ENCODE measurements around the gene RTKN. TPM values are rescaled to one million over a fixed set of nuclear protein-coding genes. Genes with fewer than 3 reads are reported as not detected.

The RTKN gene
- total and polyA plus RNA-seq, 2 donors = 9.5 to 17.2 TPM

DNA sequence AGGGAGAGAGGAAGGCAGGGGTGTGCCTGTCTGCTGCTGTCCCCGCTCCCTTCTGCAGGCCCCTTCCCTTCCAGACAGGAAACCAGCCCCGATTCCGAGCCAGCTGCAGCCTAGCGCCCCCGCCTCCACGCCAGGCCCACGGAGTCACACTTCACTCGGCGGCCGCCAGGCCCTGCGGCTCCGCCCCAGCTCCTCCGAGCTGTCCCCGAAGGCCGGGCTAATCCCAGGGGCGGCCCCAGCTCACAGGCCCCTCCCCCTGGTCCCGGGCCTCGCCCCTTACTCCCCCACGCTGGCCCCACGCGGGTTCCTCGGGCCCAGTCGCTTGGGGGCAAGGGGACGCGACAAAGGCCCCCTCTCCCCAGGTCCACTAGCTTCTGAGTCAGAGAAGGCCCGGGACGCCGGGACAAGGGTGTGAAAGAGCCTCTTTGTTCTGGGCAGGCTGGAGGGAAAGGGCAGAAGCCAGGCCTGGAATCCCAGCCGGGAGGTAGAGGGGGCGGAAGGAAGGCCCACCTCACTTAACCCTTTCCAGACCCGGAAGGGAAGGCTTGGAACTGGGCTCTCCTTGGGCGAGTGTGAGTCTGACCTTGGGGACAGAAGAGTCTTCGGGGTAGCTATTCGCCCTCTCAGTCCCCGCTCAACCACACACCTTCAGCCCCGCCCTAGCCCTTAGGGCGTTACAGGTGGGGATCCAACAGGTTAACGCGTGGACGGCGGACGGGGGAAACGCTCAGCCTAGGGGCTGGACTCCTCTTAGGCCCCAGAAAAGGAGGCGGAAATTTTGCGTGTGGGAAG lies 1.2 kb downstream of the RTKN start:
- WGBS = 33% methylated on average over 45 of the region's 45 CpGs
- peak overlapping the region; percentile 22 to 73 for H3K27ac ChIP-seq (ENCODE audit: low read depth in 1 of 2, low read length in 1 of 2)

DNA sequence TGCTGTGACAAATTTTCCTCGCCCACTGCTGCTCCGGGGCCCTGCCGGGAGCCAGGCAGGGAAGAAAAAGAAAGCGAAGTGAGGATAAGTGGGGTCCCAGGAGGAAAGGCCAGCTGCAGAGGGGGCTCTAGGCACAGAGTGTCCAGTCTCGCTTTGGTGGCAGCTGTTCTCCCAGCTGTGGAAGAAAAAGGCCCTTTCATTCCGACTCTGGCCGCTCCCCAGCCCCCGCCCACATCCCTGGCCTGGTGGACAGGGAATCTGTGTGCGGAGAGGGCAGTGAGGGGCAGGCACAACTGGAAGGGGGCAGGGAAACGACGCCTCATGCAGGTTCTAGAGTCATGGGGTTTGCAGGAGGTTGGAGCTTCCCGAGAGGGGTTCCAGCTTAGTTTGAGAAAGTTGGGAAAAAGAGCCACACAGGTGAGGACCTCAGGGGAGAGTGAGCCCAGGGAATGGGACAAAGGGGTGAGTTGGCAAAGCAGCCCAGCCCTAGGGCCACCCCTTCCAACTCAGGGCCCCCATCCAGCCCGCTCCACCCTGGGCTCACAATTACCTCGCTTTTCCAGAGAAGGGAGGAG lies 1.8 kb downstream of the RTKN start:
- peak overlapping the region; percentile 35 to 45 for H3K4me3 ChIP-seq (ENCODE audit: low read length in 2 of 2)
- DNase-seq (ENCODE audit: low read depth in 6 of 9, low spot score in 9 of 9) = no peak
- no peaks in the 10 kb centered on the region for H3K36me3 ChIP-seq (ENCODE audit: control insufficient read depth in 2 of 2, insufficient read depth in 2 of 2, low read length in 1 of 2)
- peak overlapping the region in 1 of 2 donors; percentile 56 for H3K27ac ChIP-seq (ENCODE audit: low read depth in 1 of 2, low read length in 1 of 2)
- WGBS = 40% methylated on average over 14 of the region's 14 CpGs
- H3K27me3 ChIP-seq (ENCODE audit: control insufficient read depth in 2 of 2, insufficient read depth in 1 of 2, low read length in 1 of 2) = peaks cover 23 to 57% of the 10 kb centered on the region in 2 donors
- peaks cover 4 to 26% of the 10 kb centered on the region in 2 donors for H3K4me1 ChIP-seq (ENCODE audit: control insufficient read depth in 2 of 2, insufficient read depth in 2 of 2, low read length in 2 of 2)
- H3K9me3 ChIP-seq (ENCODE audit: control insufficient read depth in 2 of 2, insufficient read depth in 1 of 2, low read length in 1 of 2) = peaks cover 0 to 8% of the 10 kb centered on the region in 2 donors

More for the DNA sequence above, 1.2 kb downstream of the RTKN start:
- peak in 5 of 9 donors; percentile 42 to 79 (median 56) for DNase-seq (ENCODE audit: low read depth in 6 of 9, low spot score in 9 of 9)
- peaks cover 4 to 26% of the 10 kb centered on the region in 2 donors for H3K4me1 ChIP-seq (ENCODE audit: control insufficient read depth in 2 of 2, insufficient read depth in 2 of 2, low read length in 2 of 2)
- peak overlapping the region; percentile 35 to 45 for H3K4me3 ChIP-seq (ENCODE audit: low read length in 2 of 2)
- H3K27me3 ChIP-seq (ENCODE audit: control insufficient read depth in 2 of 2, insufficient read depth in 1 of 2, low read length in 1 of 2) = peaks cover 23 to 60% of the 10 kb centered on the region in 2 donors
- H3K9me3 ChIP-seq (ENCODE audit: control insufficient read depth in 2 of 2, insufficient read depth in 1 of 2, low read length in 1 of 2) = peaks cover 0 to 8% of the 10 kb centered on the region in 2 donors
- H3K36me3 ChIP-seq (ENCODE audit: control insufficient read depth in 2 of 2, insufficient read depth in 2 of 2, low read length in 1 of 2) = no peaks in the 10 kb centered on the region

DNA sequence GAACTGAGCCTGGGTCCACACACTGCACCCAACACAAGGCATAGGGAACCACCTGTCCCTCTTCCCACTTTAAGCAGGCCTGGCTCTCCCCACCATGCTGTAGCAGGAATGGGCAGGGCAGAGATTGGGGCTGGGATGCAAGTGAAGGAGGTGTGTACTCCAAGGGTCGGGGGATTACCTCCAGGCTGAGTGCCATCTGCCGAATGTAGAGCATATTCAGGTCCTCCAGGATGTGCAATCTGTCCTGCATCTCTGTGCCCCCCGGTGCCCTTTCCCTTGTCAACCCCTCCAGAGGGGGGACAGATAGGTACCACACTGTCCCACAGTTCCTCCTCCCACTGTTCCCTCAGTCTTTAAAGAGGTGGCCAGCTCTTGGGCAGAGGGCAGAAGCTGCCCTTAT lies 2.4 kb downstream of the RTKN start:
- Histone ChIP-seq H3K9me3 (ENCODE audit: control insufficient read depth in 2 of 2, insufficient read depth in 1 of 2, low read length in 1 of 2) (peaks cover 0 to 8% of the 10 kb centered on the region in 2 donors), H3K36me3 (ENCODE audit: control insufficient read depth in 2 of 2, insufficient read depth in 2 of 2, low read length in 1 of 2) (no peaks in the 10 kb centered on the region), H3K27ac (ENCODE audit: low read depth in 1 of 2, low read length in 1 of 2) (no peak overlapping the region), H3K4me1 (ENCODE audit: control insufficient read depth in 2 of 2, insufficient read depth in 2 of 2, low read length in 2 of 2) (peaks cover 4 to 26% of the 10 kb centered on the region in 2 donors), H3K27me3 (ENCODE audit: control insufficient read depth in 2 of 2, insufficient read depth in 1 of 2, low read length in 1 of 2) (peaks cover 23 to 52% of the 10 kb centered on the region in 2 donors), H3K4me3 (ENCODE audit: low read length in 2 of 2) (peak overlapping the region in 1 of 2 donors; percentile 45)
- 53% methylated on average over 3 of the region's 3 CpGs for WGBS
- DNase-seq (ENCODE audit: low read depth in 6 of 9, low spot score in 9 of 9) = no peak

DNA sequence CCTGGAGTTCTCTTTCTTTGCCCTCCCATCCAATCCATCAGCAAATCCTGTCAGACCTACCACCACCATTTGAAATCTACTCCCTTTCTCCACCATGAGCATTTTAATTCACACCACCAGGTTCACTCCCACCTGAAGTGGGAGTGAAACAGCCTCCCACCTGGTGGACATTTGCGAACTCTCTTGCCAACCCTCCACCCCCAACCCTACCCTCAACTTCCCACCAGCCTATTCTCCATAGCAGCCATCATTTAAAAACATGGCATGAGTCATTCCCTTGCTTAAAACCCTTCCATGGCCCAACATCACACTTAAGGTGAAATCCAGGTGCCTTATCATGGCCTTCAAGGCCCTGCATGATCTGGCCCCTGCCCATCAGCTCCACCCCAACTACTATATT lies 3.5 kb downstream of the RTKN start:
- Histone ChIP-seq H3K9me3 (ENCODE audit: control insufficient read depth in 2 of 2, insufficient read depth in 1 of 2, low read length in 1 of 2) (peaks cover 0 to 8% of the 10 kb centered on the region in 2 donors), H3K4me3 (ENCODE audit: low read length in 2 of 2) (no peak overlapping the region), H3K27ac (ENCODE audit: low read depth in 1 of 2, low read length in 1 of 2) (no peak overlapping the region), H3K4me1 (ENCODE audit: control insufficient read depth in 2 of 2, insufficient read depth in 2 of 2, low read length in 2 of 2) (peaks cover 4 to 26% of the 10 kb centered on the region in 2 donors), H3K27me3 (ENCODE audit: control insufficient read depth in 2 of 2, insufficient read depth in 1 of 2, low read length in 1 of 2) (peaks cover 19 to 41% of the 10 kb centered on the region in 2 donors), H3K36me3 (ENCODE audit: control insufficient read depth in 2 of 2, insufficient read depth in 2 of 2, low read length in 1 of 2) (no peaks in the 10 kb centered on the region)
- no peak for DNase-seq (ENCODE audit: low read depth in 6 of 9, low spot score in 9 of 9)
- WGBS = 100% methylated on average over 1 of the region's 1 CpG

DNA sequence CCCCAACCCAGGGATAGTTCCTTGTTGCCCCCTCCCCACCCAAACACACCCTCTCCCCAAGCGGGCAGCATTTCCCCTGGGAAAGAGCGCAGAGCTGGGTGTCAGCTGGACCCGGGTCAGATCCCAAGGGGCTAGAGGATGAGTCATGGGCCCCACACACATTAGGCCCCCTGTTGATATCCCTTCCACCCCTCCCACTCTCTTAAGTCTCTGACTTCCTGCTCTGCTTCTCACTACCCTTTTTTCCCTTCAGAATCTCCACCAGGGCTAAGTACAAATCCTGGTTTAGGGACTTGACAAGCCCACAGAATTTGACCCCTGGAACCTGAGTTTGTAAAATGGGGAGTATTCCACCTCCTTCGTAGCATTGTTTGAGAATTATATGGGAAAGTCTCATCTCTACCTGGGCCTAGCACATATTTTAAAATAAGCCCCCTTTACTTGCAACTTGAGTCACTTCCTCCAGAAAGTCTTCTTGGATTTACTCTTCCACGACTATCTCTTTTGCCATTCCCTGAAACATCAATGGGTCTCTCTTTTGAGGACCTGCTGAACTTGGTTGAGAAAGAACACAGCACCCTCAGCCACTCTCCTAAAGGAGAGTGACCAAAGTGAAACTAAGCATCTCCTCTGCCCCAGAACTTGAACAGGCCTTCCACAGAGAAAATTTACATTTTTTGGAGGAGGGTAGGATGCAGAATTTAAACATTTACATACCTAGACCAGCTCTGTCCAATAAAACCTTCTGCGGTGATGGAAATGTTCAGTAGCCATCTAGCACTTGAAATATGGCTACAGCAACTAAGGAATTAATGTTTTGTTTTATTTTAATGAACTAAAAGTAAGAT lies 4.7 kb downstream of the RTKN start:
- H3K4me1 ChIP-seq (ENCODE audit: control insufficient read depth in 2 of 2, insufficient read depth in 2 of 2, low read length in 2 of 2) = peaks cover 4 to 26% of the 10 kb centered on the region in 2 donors
- H3K27ac ChIP-seq (ENCODE audit: low read depth in 1 of 2, low read length in 1 of 2) = no peak overlapping the region
- DNase-seq (ENCODE audit: low read depth in 6 of 9, low spot score in 9 of 9) = no peak
- peaks cover 12 to 30% of the 10 kb centered on the region in 2 donors for H3K27me3 ChIP-seq (ENCODE audit: control insufficient read depth in 2 of 2, insufficient read depth in 1 of 2, low read length in 1 of 2)
- H3K36me3 ChIP-seq (ENCODE audit: control insufficient read depth in 2 of 2, insufficient read depth in 2 of 2, low read length in 1 of 2) = no peaks in the 10 kb centered on the region
- H3K9me3 ChIP-seq (ENCODE audit: control insufficient read depth in 2 of 2, insufficient read depth in 1 of 2, low read length in 1 of 2) = peaks cover 0 to 5% of the 10 kb centered on the region in 2 donors
- 91% methylated on average over 6 of the region's 6 CpGs for WGBS
- no peak overlapping the region for H3K4me3 ChIP-seq (ENCODE audit: low read length in 2 of 2)

DNA sequence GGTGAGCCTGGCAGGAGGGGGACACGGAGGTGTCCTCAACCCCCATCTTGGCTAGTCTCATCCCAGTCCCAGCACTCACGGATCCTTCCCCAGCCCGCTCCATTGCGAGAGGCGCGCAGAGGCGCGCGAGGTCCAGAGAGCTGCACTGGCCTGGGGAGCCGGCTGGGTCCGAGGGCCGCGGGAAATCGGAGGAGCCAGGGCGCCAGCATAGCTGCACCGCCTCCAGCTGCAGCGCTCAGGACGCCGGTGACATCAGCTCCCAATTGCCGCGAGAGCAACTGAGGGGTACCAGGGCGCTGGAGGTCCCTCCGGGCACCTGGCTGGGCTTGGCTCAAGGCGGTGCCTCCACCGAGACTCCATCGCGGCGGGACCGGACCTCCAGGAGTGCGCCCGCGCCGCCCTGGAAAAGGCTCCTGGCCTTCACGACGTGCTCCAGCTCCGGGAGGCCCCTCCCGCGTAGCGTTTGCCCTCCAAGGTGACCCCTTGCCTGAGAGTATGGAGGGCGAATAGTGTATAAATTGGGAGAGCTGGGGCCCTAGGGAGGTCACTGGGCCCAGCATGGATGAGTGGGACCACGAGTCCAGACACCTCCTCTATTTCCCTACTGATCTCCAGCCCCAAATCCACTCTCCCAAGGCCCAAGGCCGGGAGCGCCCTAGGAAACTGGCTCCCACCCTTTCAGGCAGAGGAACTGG lies 5.5 kb downstream of the RTKN start:
- DNase-seq (ENCODE audit: low read depth in 6 of 9, low spot score in 9 of 9) = no peak

DNA sequence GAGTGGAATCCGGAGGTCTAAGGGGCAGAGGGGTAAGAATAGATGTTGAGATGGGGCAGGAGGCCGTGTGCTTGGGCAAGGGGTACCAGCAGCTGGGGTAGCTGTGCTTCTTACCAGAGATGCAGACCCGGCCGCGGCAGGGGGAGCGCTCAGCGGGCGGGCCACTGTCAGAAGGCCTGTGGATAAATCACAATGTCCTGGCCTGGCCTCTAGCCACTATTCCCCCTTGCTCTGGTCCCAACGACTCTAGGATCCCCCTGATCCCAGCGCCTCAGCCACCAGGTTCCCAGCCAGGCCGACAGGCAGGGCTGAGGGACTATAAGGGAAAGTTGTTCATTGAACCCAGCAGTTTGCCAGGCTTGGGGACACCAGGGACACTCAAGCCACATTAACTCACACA lies 11.2 kb downstream of the RTKN start:
- Histone ChIP-seq H3K4me1 (ENCODE audit: control insufficient read depth in 2 of 2, insufficient read depth in 2 of 2, low read length in 2 of 2) (no peaks in the 10 kb centered on the region), H3K36me3 (ENCODE audit: control insufficient read depth in 2 of 2, insufficient read depth in 2 of 2, low read length in 1 of 2) (peaks cover 11 to 12% of the 10 kb centered on the region in 2 donors)
- DNase-seq (ENCODE audit: low read depth in 6 of 9, low spot score in 9 of 9) = no peak

More for the DNA sequence above, 5.5 kb downstream of the RTKN start:
- Histone ChIP-seq H3K4me1 (ENCODE audit: control insufficient read depth in 2 of 2, insufficient read depth in 2 of 2, low read length in 2 of 2) (peaks cover 4 to 21% of the 10 kb centered on the region in 2 donors), H3K27ac (ENCODE audit: low read depth in 1 of 2, low read length in 1 of 2) (no peak overlapping the region), H3K4me3 (ENCODE audit: low read length in 2 of 2) (no peak overlapping the region), H3K27me3 (ENCODE audit: control insufficient read depth in 2 of 2, insufficient read depth in 1 of 2, low read length in 1 of 2) (peaks cover 6 to 22% of the 10 kb centered on the region in 2 donors), H3K36me3 (ENCODE audit: control insufficient read depth in 2 of 2, insufficient read depth in 2 of 2, low read length in 1 of 2) (no peaks in the 10 kb centered on the region), H3K9me3 (ENCODE audit: control insufficient read depth in 2 of 2, insufficient read depth in 1 of 2, low read length in 1 of 2) (no peaks in the 10 kb centered on the region)
- 97% methylated on average over 43 of the region's 43 CpGs for WGBS

DNA sequence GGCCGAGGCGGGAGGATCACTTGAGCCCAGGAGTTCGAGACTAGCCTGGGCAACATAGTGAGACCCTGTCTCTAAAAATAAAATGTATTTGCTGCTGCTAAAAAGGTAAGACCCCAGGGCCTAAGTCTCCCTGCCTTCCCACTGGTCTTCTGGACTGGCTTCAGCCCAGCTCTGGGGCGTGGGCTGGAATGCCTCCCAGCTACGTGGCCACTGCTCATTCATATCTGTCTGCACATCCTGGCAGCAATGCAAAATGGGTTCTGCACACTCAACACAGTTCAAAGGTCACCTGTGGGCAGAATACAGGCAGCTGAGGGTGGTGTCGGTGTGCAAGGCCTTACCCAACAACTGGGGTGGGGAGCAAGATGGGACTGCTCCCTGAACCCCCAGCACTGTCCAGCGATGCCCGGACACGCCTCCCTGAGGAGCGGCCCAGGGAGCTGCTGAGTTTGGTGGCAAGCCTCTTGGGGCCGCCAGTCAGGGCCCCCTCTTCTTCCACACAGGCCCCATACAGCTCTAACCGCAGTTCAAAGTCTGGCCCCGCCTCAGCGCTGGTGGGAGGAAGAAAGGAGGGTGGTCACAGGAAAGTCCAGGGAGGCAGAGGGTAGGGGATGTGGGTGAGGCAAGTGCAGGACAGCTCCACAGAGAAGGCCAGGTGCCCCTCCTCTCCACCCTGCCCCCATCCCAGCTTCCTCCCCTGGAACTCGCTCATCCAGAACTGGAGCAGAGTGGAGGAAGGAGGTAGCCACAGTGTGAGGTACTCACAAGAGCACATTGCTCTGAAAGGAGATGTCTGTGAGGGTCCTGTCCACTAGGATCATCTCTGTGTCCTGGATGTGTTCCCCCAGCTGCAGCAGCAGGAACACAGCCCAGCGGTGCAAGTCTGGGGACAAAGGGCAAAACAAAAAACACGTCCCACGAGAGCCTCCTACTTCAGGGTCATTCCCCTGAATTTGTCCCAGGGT lies 12.0 kb downstream of the RTKN start:
- Histone ChIP-seq H3K36me3 (ENCODE audit: control insufficient read depth in 2 of 2, insufficient read depth in 2 of 2, low read length in 1 of 2) (peaks cover 15 to 18% of the 10 kb centered on the region in 2 donors), H3K27ac (ENCODE audit: low read depth in 1 of 2, low read length in 1 of 2) (no peak overlapping the region), H3K9me3 (ENCODE audit: control insufficient read depth in 2 of 2, insufficient read depth in 1 of 2, low read length in 1 of 2) (no peaks in the 10 kb centered on the region), H3K4me1 (ENCODE audit: control insufficient read depth in 2 of 2, insufficient read depth in 2 of 2, low read length in 2 of 2) (no peaks in the 10 kb centered on the region), H3K27me3 (ENCODE audit: control insufficient read depth in 2 of 2, insufficient read depth in 1 of 2, low read length in 1 of 2) (no peaks in the 10 kb centered on the region), H3K4me3 (ENCODE audit: low read length in 2 of 2) (no peak overlapping the region)
- 97% methylated on average over 18 of the region's 18 CpGs for WGBS
- DNase-seq (ENCODE audit: low read depth in 6 of 9, low spot score in 9 of 9) = no peak

More for the DNA sequence above, 11.2 kb downstream of the RTKN start:
- H3K27ac ChIP-seq (ENCODE audit: low read depth in 1 of 2, low read length in 1 of 2) = no peak overlapping the region
- WGBS = 92% methylated on average over 11 of the region's 11 CpGs
- no peak overlapping the region for H3K4me3 ChIP-seq (ENCODE audit: low read length in 2 of 2)
- H3K9me3 ChIP-seq (ENCODE audit: control insufficient read depth in 2 of 2, insufficient read depth in 1 of 2, low read length in 1 of 2) = no peaks in the 10 kb centered on the region
- H3K27me3 ChIP-seq (ENCODE audit: control insufficient read depth in 2 of 2, insufficient read depth in 1 of 2, low read length in 1 of 2) = no peaks in the 10 kb centered on the region
